ENCODE measurements around the gene KBTBD3. TPM values are rescaled to one million over a fixed set of nuclear protein-coding genes. Genes with fewer than 3 reads are reported as not detected.

Gene KBTBD3
- total RNA-seq, 2 donors from 2014 or later = 4.5 to 12.4 TPM

GRCh38 chr11:106030609-106031008 is 46.5 kb downstream of the KBTBD3 start:
- H3K4me1 Mint-ChIP-seq = no peaks in the 10 kb centered on the region
- Histone ChIP-seq H3K27me3 (ENCODE audit: control insufficient read depth, insufficient read depth, low read length, poor library complexity, severe bottlenecking) (no peaks in the 10 kb centered on the region), H3K4me1 (ENCODE audit: control insufficient read depth, insufficient read depth, low read length) (no peaks in the 10 kb centered on the region), H3K27ac (ENCODE audit: low read depth, low read length) (no peak overlapping the region), H3K9me3 (ENCODE audit: control insufficient read depth, low read length) (no peaks in the 10 kb centered on the region), H3K9ac (ENCODE audit: extremely low read depth, low read length, poor library complexity, severe bottlenecking) (no peak overlapping the region), H3K36me3 (ENCODE audit: control insufficient read depth, insufficient read depth, low read length) (no peaks in the 10 kb centered on the region), H3K4me3 (ENCODE audit: low read length) (no peak overlapping the region)
- no peak for DNase-seq
- peaks cover 1% of the 10 kb centered on the region for H3K36me3 Mint-ChIP-seq (ENCODE audit: low read depth)
- H3K4me3 Mint-ChIP-seq = no peak overlapping the region
- H3K9me3 Mint-ChIP-seq = peaks cover 10% of the 10 kb centered on the region
- no peak for TF ChIP-seq CTCF (conservative IDR thresholded peaks at IDR 0.05)
- H3K27ac Mint-ChIP-seq = no peak overlapping the region
- WGBS, 2 experiments (ENCODE audit: insufficient coverage in 1 of 2, insufficient read length in 1 of 2) = 63 to 100% methylated on average over 1 to 3 of the region's 4 CpGs
- H3K27me3 Mint-ChIP-seq (ENCODE audit: insufficient read depth) = no peaks in the 10 kb centered on the region

GRCh38 chr11:106022795-106023275 is 54.3 kb downstream of the KBTBD3 start:
- TF ChIP-seq CTCF (conservative IDR thresholded peaks at IDR 0.05) = no peak
- WGBS, 2 experiments (ENCODE audit: insufficient coverage in 1 of 2, insufficient read length in 1 of 2) = 89 to 99% methylated on average over 6 to 7 of the region's 7 CpGs
- Histone ChIP-seq H3K27ac (ENCODE audit: low read depth, low read length) (no peak overlapping the region), H3K9ac (ENCODE audit: extremely low read depth, low read length, poor library complexity, severe bottlenecking) (no peak overlapping the region), H3K27me3 (ENCODE audit: control insufficient read depth, insufficient read depth, low read length, poor library complexity, severe bottlenecking) (no peaks in the 10 kb centered on the region), H3K36me3 (ENCODE audit: control insufficient read depth, insufficient read depth, low read length) (no peaks in the 10 kb centered on the region), H3K4me1 (ENCODE audit: control insufficient read depth, insufficient read depth, low read length) (no peaks in the 10 kb centered on the region), H3K9me3 (ENCODE audit: control insufficient read depth, low read length) (no peaks in the 10 kb centered on the region), H3K4me3 (ENCODE audit: low read length) (peak overlapping the region; percentile 91)
- H3K27ac Mint-ChIP-seq = peak overlapping the region; percentile 95
- peaks cover 5% of the 10 kb centered on the region for H3K36me3 Mint-ChIP-seq (ENCODE audit: low read depth)
- H3K27me3 Mint-ChIP-seq (ENCODE audit: insufficient read depth) = no peaks in the 10 kb centered on the region
- peaks cover 16% of the 10 kb centered on the region for H3K4me1 Mint-ChIP-seq
- no peak for DNase-seq
- H3K4me3 Mint-ChIP-seq = peak overlapping the region; percentile 92
- peaks cover 14% of the 10 kb centered on the region for H3K9me3 Mint-ChIP-seq

- H3K27ac ChIP-seq (ENCODE audit: low read depth, low read length) = peak within 1 kb of the TSS; percentile 65
- peak; percentile 100 for DNase-seq
- H3K27ac Mint-ChIP-seq = peak within 1 kb of the TSS; percentile 95
- H3K36me3 ChIP-seq (ENCODE audit: control insufficient read depth, insufficient read depth, low read length) = no peaks in the 10 kb centered on the region
- peak; percentile 9 for TF ChIP-seq CTCF (conservative IDR thresholded peaks at IDR 0.05)
- H3K27me3 ChIP-seq (ENCODE audit: control insufficient read depth, insufficient read depth, low read length, poor library complexity, severe bottlenecking) = no peaks in the 10 kb centered on the region
- peak within 1 kb of the TSS; percentile 61 for H3K9ac ChIP-seq (ENCODE audit: extremely low read depth, low read length, poor library complexity, severe bottlenecking)
- no peaks in the 10 kb centered on the region for H3K27me3 Mint-ChIP-seq (ENCODE audit: insufficient read depth)
- peak within 1 kb of the TSS; percentile 91 for H3K4me3 ChIP-seq (ENCODE audit: low read length)
- peaks cover 4% of the 10 kb centered on the region for H3K36me3 Mint-ChIP-seq (ENCODE audit: low read depth)
- H3K4me1 ChIP-seq (ENCODE audit: control insufficient read depth, insufficient read depth, low read length) = no peaks in the 10 kb centered on the region
- H3K4me1 Mint-ChIP-seq = peaks cover 16% of the 10 kb centered on the region
- WGBS, 2 experiments (ENCODE audit: insufficient coverage in 1 of 2, insufficient read length in 1 of 2) = 1 to 3% methylated on average over 16 to 48 of the region's 48 CpGs
- peaks cover 12% of the 10 kb centered on the region for H3K9me3 Mint-ChIP-seq
- H3K9me3 ChIP-seq (ENCODE audit: control insufficient read depth, low read length) = no peaks in the 10 kb centered on the region
- peak within 1 kb of the TSS; percentile 92 for H3K4me3 Mint-ChIP-seq
Measured at GRCh38 chr11:106021967-106022794, 55.0 kb downstream of the KBTBD3 start, which contains the start of gene MSANTD4. Gene MSANTD4, minus strand, starts transcription at chr11:106022240. Its CDS starts 11,323 bp downstream, at chr11:106010917.
